ENCODE measurements around the gene PPP1R37.

The PPP1R37 gene, protein sequence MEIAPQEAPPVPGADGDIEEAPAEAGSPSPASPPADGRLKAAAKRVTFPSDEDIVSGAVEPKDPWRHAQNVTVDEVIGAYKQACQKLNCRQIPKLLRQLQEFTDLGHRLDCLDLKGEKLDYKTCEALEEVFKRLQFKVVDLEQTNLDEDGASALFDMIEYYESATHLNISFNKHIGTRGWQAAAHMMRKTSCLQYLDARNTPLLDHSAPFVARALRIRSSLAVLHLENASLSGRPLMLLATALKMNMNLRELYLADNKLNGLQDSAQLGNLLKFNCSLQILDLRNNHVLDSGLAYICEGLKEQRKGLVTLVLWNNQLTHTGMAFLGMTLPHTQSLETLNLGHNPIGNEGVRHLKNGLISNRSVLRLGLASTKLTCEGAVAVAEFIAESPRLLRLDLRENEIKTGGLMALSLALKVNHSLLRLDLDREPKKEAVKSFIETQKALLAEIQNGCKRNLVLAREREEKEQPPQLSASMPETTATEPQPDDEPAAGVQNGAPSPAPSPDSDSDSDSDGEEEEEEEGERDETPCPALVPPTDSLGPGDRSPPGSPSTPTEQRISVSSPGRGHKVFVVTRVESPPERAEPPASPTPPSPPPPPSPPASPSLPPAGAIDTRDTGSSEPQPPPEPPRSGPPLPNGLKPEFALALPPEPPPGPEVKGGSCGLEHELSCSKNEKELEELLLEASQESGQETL

GRCh38 chr19:45092747-45093678, at the start of gene PPP1R37:
Gene PPP1R37, plus strand, starts transcription at chr19:45093179. Its CDS starts 147 bp downstream, at chr19:45093326.
- Histone ChIP-seq H3K27ac (ENCODE audit: low read depth, low read length) (peak within 1 kb of the TSS; percentile 71), H3K4me3 (ENCODE audit: low read depth in 1 of 5, low read length in 5 of 5) (peak within 1 kb of the TSS; percentile 85 to 98 (median 92)), H3K9ac (ENCODE audit: low read length in 5 of 5) (peak within 1 kb of the TSS; percentile 19 to 96 (median 89)), H3K4me1 (ENCODE audit: control insufficient read depth in 5 of 5, insufficient read depth in 5 of 5, low read length in 5 of 5) (peaks cover 5 to 60% (median 47%) of the 10 kb centered on the region in 5 donors), H3K36me3 (ENCODE audit: control insufficient read depth in 5 of 5, insufficient read depth in 5 of 5, low read length in 5 of 5) (peaks cover 0 to 12% (median 8%) of the 10 kb centered on the region in 5 donors), H3K27me3 (ENCODE audit: control insufficient read depth in 5 of 5, insufficient read depth in 4 of 5, low read length in 5 of 5) (no peaks in the 10 kb centered on the region), H3K9me3 (ENCODE audit: control insufficient read depth in 5 of 5, low read length in 5 of 5) (no peaks in the 10 kb centered on the region)

- Histone ChIP-seq H3K27me3 (ENCODE audit: control insufficient read depth in 5 of 5, insufficient read depth in 4 of 5, low read length in 5 of 5) (no peaks in the 10 kb centered on the region), H3K4me3 (ENCODE audit: low read depth in 1 of 5, low read length in 5 of 5) (no peak overlapping the region), H3K9me3 (ENCODE audit: control insufficient read depth in 5 of 5, low read length in 5 of 5) (no peaks in the 10 kb centered on the region), H3K4me1 (ENCODE audit: control insufficient read depth in 5 of 5, insufficient read depth in 5 of 5, low read length in 5 of 5) (peaks cover 4 to 41% (median 15%) of the 10 kb centered on the region in 5 donors), H3K9ac (ENCODE audit: low read length in 5 of 5) (peak overlapping the region in 1 of 5 donors; percentile 0), H3K36me3 (ENCODE audit: control insufficient read depth in 5 of 5, insufficient read depth in 5 of 5, low read length in 5 of 5) (peaks cover 0 to 64% (median 42%) of the 10 kb centered on the region in 5 donors), H3K27ac (ENCODE audit: low read depth, low read length) (no peak overlapping the region)
Measured at GRCh38 chr19:45045671-45046353, 47.2 kb upstream of the PPP1R37 start.

- peaks cover 0 to 61% (median 38%) of the 10 kb centered on the region in 5 donors for H3K36me3 ChIP-seq (ENCODE audit: control insufficient read depth in 5 of 5, insufficient read depth in 5 of 5, low read length in 5 of 5)
- H3K9ac ChIP-seq (ENCODE audit: low read length in 5 of 5): peak overlapping the region in 1 of 5 donors; percentile 0
- H3K4me1 ChIP-seq (ENCODE audit: control insufficient read depth in 5 of 5, insufficient read depth in 5 of 5, low read length in 5 of 5): peaks cover 4 to 36% (median 14%) of the 10 kb centered on the region in 5 donors
- H3K27me3 ChIP-seq (ENCODE audit: control insufficient read depth in 5 of 5, insufficient read depth in 4 of 5, low read length in 5 of 5): no peaks in the 10 kb centered on the region
- no peak overlapping the region for H3K27ac ChIP-seq (ENCODE audit: low read depth, low read length)
- H3K4me3 ChIP-seq (ENCODE audit: low read depth in 1 of 5, low read length in 5 of 5): no peak overlapping the region
- H3K9me3 ChIP-seq (ENCODE audit: control insufficient read depth in 5 of 5, low read length in 5 of 5): no peaks in the 10 kb centered on the region
Measured at GRCh38 chr19:45046355-45046754, 46.6 kb upstream of the PPP1R37 start.

DNA sequence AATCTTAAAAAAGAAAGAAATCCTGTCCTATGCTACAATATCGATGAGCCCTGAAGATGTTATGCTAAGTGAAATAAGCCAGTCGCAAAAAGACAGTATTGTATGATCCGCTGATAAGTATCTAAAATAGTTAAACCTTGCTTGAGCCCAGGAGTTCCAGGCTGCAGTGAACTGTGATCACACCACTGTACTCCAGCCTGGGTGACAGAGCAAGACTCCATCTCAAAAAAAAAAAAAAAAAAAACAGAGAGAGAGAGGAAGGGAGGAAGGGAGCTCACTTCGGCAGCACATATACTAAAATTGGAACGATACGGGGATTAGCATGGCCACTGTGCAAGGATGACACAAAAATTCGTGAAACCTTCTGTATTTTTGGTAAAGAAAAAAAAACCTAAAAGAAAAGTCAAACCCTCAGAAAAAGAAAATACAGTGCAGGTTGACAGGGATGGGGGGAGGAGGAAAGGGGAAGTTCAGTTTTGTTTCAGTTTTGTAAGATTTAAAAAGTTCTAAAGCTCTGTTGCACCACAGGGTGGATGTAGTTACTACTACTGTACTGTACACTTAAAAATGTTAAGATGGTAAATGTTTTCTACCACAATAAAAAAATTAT, 45.7 kb upstream of the PPP1R37 start:
- no peak overlapping the region for H3K27ac ChIP-seq (ENCODE audit: low read depth, low read length)
- no peaks in the 10 kb centered on the region for H3K27me3 ChIP-seq (ENCODE audit: control insufficient read depth in 5 of 5, insufficient read depth in 4 of 5, low read length in 5 of 5)
- H3K4me3 ChIP-seq (ENCODE audit: low read depth in 1 of 5, low read length in 5 of 5): no peak overlapping the region
- H3K9me3 ChIP-seq (ENCODE audit: control insufficient read depth in 5 of 5, low read length in 5 of 5): no peaks in the 10 kb centered on the region
- no peak overlapping the region for H3K9ac ChIP-seq (ENCODE audit: low read length in 5 of 5)
- H3K4me1 ChIP-seq (ENCODE audit: control insufficient read depth in 5 of 5, insufficient read depth in 5 of 5, low read length in 5 of 5): peaks cover 4 to 35% (median 19%) of the 10 kb centered on the region in 5 donors
- peaks cover 0 to 60% (median 36%) of the 10 kb centered on the region in 5 donors for H3K36me3 ChIP-seq (ENCODE audit: control insufficient read depth in 5 of 5, insufficient read depth in 5 of 5, low read length in 5 of 5)

DNA sequence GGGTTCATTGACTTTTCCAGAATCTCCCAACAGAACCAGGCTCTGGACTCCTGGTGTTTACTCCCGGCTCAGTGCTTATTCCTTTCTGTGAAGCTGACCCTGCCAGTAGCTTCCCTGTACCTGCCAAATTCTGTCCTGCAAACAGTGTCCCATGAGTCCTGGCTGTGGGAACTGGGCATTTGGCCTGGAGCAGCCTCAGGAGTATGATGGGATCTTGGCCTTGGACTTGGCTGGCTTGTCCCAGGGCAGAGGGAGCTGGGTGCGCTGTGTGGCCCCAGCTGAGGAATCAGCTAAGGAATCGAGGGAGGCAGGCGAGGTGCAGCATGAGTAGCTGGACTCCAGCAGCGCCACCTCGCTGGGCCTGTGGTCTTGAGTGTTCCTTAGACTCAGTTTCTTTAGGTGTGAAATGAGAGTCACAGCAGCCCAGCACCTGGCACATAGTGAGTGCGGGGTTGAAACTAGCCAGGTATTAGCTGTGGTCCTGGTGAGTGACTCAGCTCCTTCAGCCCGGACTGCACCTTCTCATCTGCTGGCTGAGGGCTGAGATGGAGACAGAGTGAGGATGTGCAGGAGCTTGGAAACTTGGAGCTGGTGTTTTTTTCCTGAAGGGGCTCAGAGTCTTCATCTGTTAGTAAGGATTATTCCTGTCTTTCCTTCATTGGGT, 43.8 kb upstream of the PPP1R37 start:
- no peak overlapping the region for H3K4me3 ChIP-seq (ENCODE audit: low read depth in 1 of 5, low read length in 5 of 5)
- H3K9ac ChIP-seq (ENCODE audit: low read length in 5 of 5): peak overlapping the region in 2 of 5 donors; percentile 6 to 41
- no peaks in the 10 kb centered on the region for H3K27me3 ChIP-seq (ENCODE audit: control insufficient read depth in 5 of 5, insufficient read depth in 4 of 5, low read length in 5 of 5)
- no peaks in the 10 kb centered on the region for H3K9me3 ChIP-seq (ENCODE audit: control insufficient read depth in 5 of 5, low read length in 5 of 5)
- peaks cover 0 to 60% (median 43%) of the 10 kb centered on the region in 5 donors for H3K36me3 ChIP-seq (ENCODE audit: control insufficient read depth in 5 of 5, insufficient read depth in 5 of 5, low read length in 5 of 5)
- peaks cover 4 to 37% (median 19%) of the 10 kb centered on the region in 5 donors for H3K4me1 ChIP-seq (ENCODE audit: control insufficient read depth in 5 of 5, insufficient read depth in 5 of 5, low read length in 5 of 5)
- no peak overlapping the region for H3K27ac ChIP-seq (ENCODE audit: low read depth, low read length)

DNA sequence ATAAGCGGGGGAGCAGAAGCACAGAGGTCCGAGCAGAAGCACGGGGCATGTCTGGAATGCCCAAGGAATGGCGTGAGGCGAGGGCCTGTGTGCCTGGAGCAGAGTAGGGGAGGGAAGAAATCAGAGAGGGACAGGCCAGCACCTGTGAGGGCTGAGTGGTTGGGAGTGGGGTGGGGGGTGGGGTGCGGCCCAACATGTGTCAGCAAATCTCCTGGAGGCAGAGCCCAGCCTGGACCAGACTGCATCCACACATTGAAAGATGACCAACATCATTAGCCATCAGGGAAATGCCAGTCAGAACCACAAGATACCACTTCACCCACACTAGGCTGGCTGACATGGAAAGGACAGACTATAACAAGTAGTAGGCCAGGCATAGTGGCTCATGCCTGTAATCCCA, 42.9 kb upstream of the PPP1R37 start:
- H3K36me3 ChIP-seq (ENCODE audit: control insufficient read depth in 5 of 5, insufficient read depth in 5 of 5, low read length in 5 of 5): peaks cover 0 to 60% (median 43%) of the 10 kb centered on the region in 5 donors
- no peak overlapping the region for H3K27ac ChIP-seq (ENCODE audit: low read depth, low read length)
- H3K9ac ChIP-seq (ENCODE audit: low read length in 5 of 5): no peak overlapping the region
- H3K27me3 ChIP-seq (ENCODE audit: control insufficient read depth in 5 of 5, insufficient read depth in 4 of 5, low read length in 5 of 5): no peaks in the 10 kb centered on the region
- peaks cover 4 to 35% (median 19%) of the 10 kb centered on the region in 5 donors for H3K4me1 ChIP-seq (ENCODE audit: control insufficient read depth in 5 of 5, insufficient read depth in 5 of 5, low read length in 5 of 5)
- no peaks in the 10 kb centered on the region for H3K9me3 ChIP-seq (ENCODE audit: control insufficient read depth in 5 of 5, low read length in 5 of 5)
- no peak overlapping the region for H3K4me3 ChIP-seq (ENCODE audit: low read depth in 1 of 5, low read length in 5 of 5)

GRCh38 chr19:45051929-45052579, 40.9 kb upstream of the PPP1R37 start:
- Histone ChIP-seq H3K4me3 (ENCODE audit: low read depth in 1 of 5, low read length in 5 of 5) (no peak overlapping the region), H3K9ac (ENCODE audit: low read length in 5 of 5) (no peak overlapping the region), H3K9me3 (ENCODE audit: control insufficient read depth in 5 of 5, low read length in 5 of 5) (no peaks in the 10 kb centered on the region), H3K27ac (ENCODE audit: low read depth, low read length) (no peak overlapping the region), H3K4me1 (ENCODE audit: control insufficient read depth in 5 of 5, insufficient read depth in 5 of 5, low read length in 5 of 5) (peaks cover 4 to 25% (median 14%) of the 10 kb centered on the region in 5 donors), H3K27me3 (ENCODE audit: control insufficient read depth in 5 of 5, insufficient read depth in 4 of 5, low read length in 5 of 5) (no peaks in the 10 kb centered on the region), H3K36me3 (ENCODE audit: control insufficient read depth in 5 of 5, insufficient read depth in 5 of 5, low read length in 5 of 5) (peaks cover 0 to 64% (median 45%) of the 10 kb centered on the region in 5 donors)

DNA sequence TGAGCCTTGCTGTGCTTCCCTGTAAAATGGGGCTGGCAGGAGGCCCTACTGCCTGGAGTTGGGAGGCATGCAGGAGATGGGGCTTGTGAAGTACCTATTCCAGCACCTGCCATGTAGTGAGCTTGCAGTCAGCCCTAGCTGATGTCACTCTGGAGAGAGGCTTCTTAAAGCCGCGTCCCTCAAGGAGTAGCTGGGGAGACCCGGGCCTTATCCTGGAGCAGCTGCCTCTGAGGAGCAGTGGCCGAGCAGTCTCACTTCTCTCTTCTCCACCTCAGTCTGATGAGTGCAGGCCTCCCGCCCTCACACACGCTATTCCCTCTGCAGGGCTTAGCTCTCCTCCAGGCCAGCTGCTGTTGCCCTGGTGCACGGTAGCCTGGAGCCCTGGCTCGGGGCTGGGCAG, 36.1 kb upstream of the PPP1R37 start:
- Histone ChIP-seq H3K27ac (ENCODE audit: low read depth, low read length) (no peak overlapping the region), H3K36me3 (ENCODE audit: control insufficient read depth in 5 of 5, insufficient read depth in 5 of 5, low read length in 5 of 5) (peaks cover 0 to 96% (median 92%) of the 10 kb centered on the region in 5 donors)

More for the DNA sequence above, 36.1 kb upstream of the PPP1R37 start:
- no peak overlapping the region for H3K4me3 ChIP-seq (ENCODE audit: low read depth in 1 of 5, low read length in 5 of 5)
- no peaks in the 10 kb centered on the region for H3K9me3 ChIP-seq (ENCODE audit: control insufficient read depth in 5 of 5, low read length in 5 of 5)
- H3K4me1 ChIP-seq (ENCODE audit: control insufficient read depth in 5 of 5, insufficient read depth in 5 of 5, low read length in 5 of 5): peaks cover 0 to 7% (median 4%) of the 10 kb centered on the region in 5 donors
- no peak overlapping the region for H3K9ac ChIP-seq (ENCODE audit: low read length in 5 of 5)
- no peaks in the 10 kb centered on the region for H3K27me3 ChIP-seq (ENCODE audit: control insufficient read depth in 5 of 5, insufficient read depth in 4 of 5, low read length in 5 of 5)
